NCI-H774 (cell line): ENCODE data around the gene FAIM.
A peak's percentile ranks its signal among the peaks of the same experiment; 100 is the strongest.
"Not testable (repeated sequence)": the region's sequence is repeated elsewhere in the genome, so short reads cannot be mapped to it uniquely, and the experiment has no call there.

Experiments
- DNase-seq: peaks from one replicate; lab custom pipeline; 2025; lab: John Stamatoyannopoulos, UW

The FAIM gene

GRCh38 chr3:138608322-138609135 lies at the start of gene FAIM:
TSS of gene FAIM (plus strand) at chr3:138608771. CDS start at chr3:138619727, 10,956 bp downstream.
- peak; percentile 70 for DNase-seq

- DNase-seq, result no peak
Measured at GRCh38 chr3:138559134-138559533, 49.4 kb upstream of the FAIM start.

- no peak for DNase-seq
Measured at GRCh38 chr3:138560501-138560900, 48.1 kb upstream of the FAIM start.

- not testable (repeated sequence) for DNase-seq
Measured at GRCh38 chr3:138562902-138563301, 45.7 kb upstream of the FAIM start.

- DNase-seq, result not testable (repeated sequence)
Measured at GRCh38 chr3:138566293-138566692, 42.3 kb upstream of the FAIM start.

- DNase-seq, result no peak
Measured at GRCh38 chr3:138567403-138567802, 41.2 kb upstream of the FAIM start.

GRCh38 chr3:138569090-138569489 lies 39.5 kb upstream of the FAIM start:
- DNase-seq, result no peak

GRCh38 chr3:138569624-138570023 lies 38.9 kb upstream of the FAIM start:
- DNase-seq, result not testable (repeated sequence)

- no peak for DNase-seq
Measured at GRCh38 chr3:138573138-138573537, 35.4 kb upstream of the FAIM start.

GRCh38 chr3:138578141-138578540 lies 30.4 kb upstream of the FAIM start:
- no peak for DNase-seq

- DNase-seq, result no peak
Measured at GRCh38 chr3:138578961-138579574, 29.5 kb upstream of the FAIM start.

GRCh38 chr3:138587374-138587773 lies 21.2 kb upstream of the FAIM start:
- DNase-seq, result no peak

- no peak for DNase-seq
Measured at GRCh38 chr3:138588445-138588844, 20.1 kb upstream of the FAIM start.

- no peak for DNase-seq
Measured at GRCh38 chr3:138591392-138591791, 17.2 kb upstream of the FAIM start.

GRCh38 chr3:138593488-138594149 lies 15.0 kb upstream of the FAIM start:
- DNase-seq, result no peak

GRCh38 chr3:138594150-138594934 lies 14.2 kb upstream of the FAIM start, which contains the start of gene CEP70:
TSS of gene CEP70 (minus strand) at chr3:138594260. CDS start at chr3:138572927, 21,333 bp downstream.
- no peak for DNase-seq

GRCh38 chr3:138594935-138595610 lies 13.5 kb upstream of the FAIM start:
- DNase-seq, result no peak

GRCh38 chr3:138597186-138597976 lies 11.2 kb upstream of the FAIM start:
- DNase-seq, result not testable (repeated sequence)

GRCh38 chr3:138598534-138598933 lies 10.0 kb upstream of the FAIM start:
- no peak for DNase-seq

- no peak for DNase-seq
Measured at GRCh38 chr3:138600100-138600745, 8.3 kb upstream of the FAIM start.
